Panc1 (cell line): ENCODE results near the gene C2CD2. TPM values are rescaled to one million over a fixed set of nuclear protein-coding genes. Genes with fewer than 3 reads are reported as not detected.

ENCODE experiments used
- ATAC-seq: fragments of 200-7000 bp; cut with Tn5 transposase; 2 replicates; pipeline ENCODE4 v1.9.1; 2020; ENCODE audit warnings: mild to moderate bottlenecking, moderate library complexity
- BruUV-seq: library from RNA; stranded (reverse); fragments of 400-500 nt; replicated peaks from 2 replicates; lab custom pipeline; 2021; lab: Mats Ljungman, UMichigan
- CTCF ChIA-PET: fragments of 300-600 bp; sonication (Branson Sonifier 250); formaldehyde crosslinking; loops from one replicate; lab custom pipeline; 2022; ENCODE audit warnings: antibody characterized with exemption; lab: Charles Lee
- POLR2A ChIA-PET: fragments of 300-600 bp; sonication (Branson Sonifier 250); formaldehyde crosslinking; loops from one replicate; lab custom pipeline; 2022; ENCODE audit warnings: antibody characterized with exemption; lab: Charles Lee
- DNase-seq: peaks from one replicate; pipeline ENCODE4 v3.0.0-alpha.2; 2010; ENCODE audit warnings: low read depth, low spot score
- H3K27ac ChIP-seq: 2 replicates; pipeline ENCODE4 v1.5.1; 2011; ENCODE audit warnings: mild to moderate bottlenecking, low read length, inconsistent platforms
- H3K27me3 ChIP-seq: fragments of 200-500 bp; sonication (Bioruptor generic); 2 replicates; pipeline ENCODE4 v1.6.0; 2014; ENCODE audit warnings: low read length, inconsistent platforms; ENCODE audit not compliant: control insufficient read depth, insufficient read depth
- H3K36me3 ChIP-seq: fragments of 200-500 bp; sonication (Bioruptor generic); 2 replicates; pipeline ENCODE4 v1.5.1; 2014; ENCODE audit warnings: inconsistent platforms, mild to moderate bottlenecking, low read length, moderate library complexity; ENCODE audit not compliant: control insufficient read depth, insufficient read depth
- H3K4me1 ChIP-seq: 2 replicates; pipeline ENCODE4 v1.5.1; 2011; ENCODE audit warnings: inconsistent platforms, mild to moderate bottlenecking, low read length, moderate library complexity; ENCODE audit not compliant: control insufficient read depth, insufficient read depth
- H3K4me3 ChIP-seq, 2 experiments: 2 replicates each; pipeline ENCODE4 v1.5.1; 2011 to 2012; ENCODE audit warnings: low read depth in 2 of 2, low read length in 2 of 2, mild to moderate bottlenecking in 2 of 2, inconsistent platforms in 1 of 2, moderate library complexity in 1 of 2
- H3K9me3 ChIP-seq: fragments of 200-500 bp; sonication (Bioruptor generic); 2 replicates; pipeline ENCODE4 v1.5.1; 2014; ENCODE audit warnings: low read depth, mild to moderate bottlenecking, inconsistent platforms, low read length, moderate library complexity; ENCODE audit not compliant: control insufficient read depth, insufficient read depth
- CTCF ChIP-seq: fragments of 450-650 bp; IDR thresholded peaks from 2 replicates; pipeline ENCODE4 v1.5.1; 2017; ENCODE audit warnings: mild to moderate bottlenecking
- POLR2AphosphoS5 ChIP-seq: IDR thresholded peaks from 2 replicates; pipeline ENCODE4 v1.6.1; 2012; ENCODE audit warnings: mild to moderate bottlenecking, low read depth, low read length, moderate library complexity
- SIN3A ChIP-seq: IDR thresholded peaks from 2 replicates; pipeline ENCODE4 v1.6.1; 2012; ENCODE audit warnings: low read depth, mild to moderate bottlenecking, low read length, moderate library complexity, borderline replicate concordance; ENCODE audit not compliant: insufficient read depth
- TCF7L2 ChIP-seq: IDR thresholded peaks from 2 replicates; pipeline ENCODE4 v1.6.1; 2011; ENCODE audit warnings: mild to moderate bottlenecking, low read depth, low read length, inconsistent platforms
- in situ Hi-C: cut with HindIII; loops from 2 replicates; pipeline ENCODE4 v1.10.0; 2016; ENCODE audit warnings: low sequenced_read_pairs, low pct_unique_long_range_greater_than_20kb
- intact Hi-C: fragments of 100-400 bp; cut with micrococcal nuclease; formaldehyde crosslinking; loops from one replicate; pipeline ENCODE4 v1.10.0; 2022; ENCODE audit not compliant: unreplicated experiment
- total RNA-seq: library from RNA; stranded (reverse); gene quantifications from one replicate; pipeline ENCODE4 v1.2.1, GENCODE V29; 2021; ENCODE audit not compliant: unreplicated experiment
- TF ChIP-seq, protein P1 (sequence below), 2 experiments: IDR thresholded peaks; 2 replicates each; pipeline ENCODE4 v1.6.1; 2011 to 2012; ENCODE audit warnings: low read depth in 2 of 2, control low read depth in 1 of 2, low read length in 1 of 2, mild to moderate bottlenecking in 1 of 2, moderate library complexity in 1 of 2; ENCODE audit not compliant: insufficient read depth in 1 of 2

Gene C2CD2
- total RNA-seq, 1 experiment from 2014 or later = 14.0 TPM

DNA sequence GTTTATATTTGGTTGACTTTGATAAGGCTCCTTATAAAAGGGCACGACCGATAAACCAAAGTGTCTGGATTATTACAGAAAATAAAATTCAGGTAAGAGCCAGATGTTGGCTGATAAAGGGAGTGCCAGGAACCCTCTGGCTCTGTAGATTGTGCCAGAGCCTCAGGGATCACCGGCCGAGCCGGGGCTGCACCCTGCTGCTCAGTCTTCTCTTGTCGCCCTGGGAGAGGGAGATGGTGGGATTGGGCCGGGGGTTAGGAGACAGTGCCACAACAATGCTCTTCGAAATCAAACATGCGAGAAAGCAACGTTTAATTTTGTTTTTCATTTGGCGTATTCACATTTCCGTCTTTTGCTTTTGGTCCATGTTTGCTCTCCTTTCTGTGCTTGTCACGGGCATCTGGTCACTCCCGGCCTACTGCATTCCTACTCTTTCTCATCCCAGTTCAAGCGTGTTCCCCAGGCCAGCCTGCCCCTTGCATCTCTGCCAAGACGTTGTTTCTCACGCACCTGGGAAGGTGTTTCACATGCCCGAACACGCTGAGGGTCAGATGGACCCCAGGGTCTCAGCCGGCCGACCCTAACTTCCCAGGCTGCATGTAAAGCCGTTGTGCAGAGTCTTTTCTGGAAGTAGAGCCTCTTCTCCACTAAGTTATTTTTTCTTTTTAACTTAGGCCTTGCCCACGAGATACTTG lies 18.8 kb upstream of the C2CD2 start:
- no peaks in the 10 kb centered on the region for H3K9me3 ChIP-seq
- intact Hi-C loops = no loop called here
- DNase-seq (no peak), ATAC-seq (no peak)
- no peak overlapping the region for H3K4me3 ChIP-seq
- H3K36me3 ChIP-seq = no peaks in the 10 kb centered on the region
- BruUV-seq = no TSS peak
- H3K27me3 ChIP-seq = no peaks in the 10 kb centered on the region
- ChIA-PET POLR2A (no interaction called here), CTCF (no interaction called here)
- in situ Hi-C loops = no loop called here
- no peaks in the 10 kb centered on the region for H3K4me1 ChIP-seq
- no peak for TF ChIP-seq SIN3A
- TF ChIP-seq POLR2AphosphoS5 = no peak
- TF ChIP-seq TCF7L2 = no peak
- TF ChIP-seq CTCF = no peak
- TF ChIP-seq, protein P1, sequence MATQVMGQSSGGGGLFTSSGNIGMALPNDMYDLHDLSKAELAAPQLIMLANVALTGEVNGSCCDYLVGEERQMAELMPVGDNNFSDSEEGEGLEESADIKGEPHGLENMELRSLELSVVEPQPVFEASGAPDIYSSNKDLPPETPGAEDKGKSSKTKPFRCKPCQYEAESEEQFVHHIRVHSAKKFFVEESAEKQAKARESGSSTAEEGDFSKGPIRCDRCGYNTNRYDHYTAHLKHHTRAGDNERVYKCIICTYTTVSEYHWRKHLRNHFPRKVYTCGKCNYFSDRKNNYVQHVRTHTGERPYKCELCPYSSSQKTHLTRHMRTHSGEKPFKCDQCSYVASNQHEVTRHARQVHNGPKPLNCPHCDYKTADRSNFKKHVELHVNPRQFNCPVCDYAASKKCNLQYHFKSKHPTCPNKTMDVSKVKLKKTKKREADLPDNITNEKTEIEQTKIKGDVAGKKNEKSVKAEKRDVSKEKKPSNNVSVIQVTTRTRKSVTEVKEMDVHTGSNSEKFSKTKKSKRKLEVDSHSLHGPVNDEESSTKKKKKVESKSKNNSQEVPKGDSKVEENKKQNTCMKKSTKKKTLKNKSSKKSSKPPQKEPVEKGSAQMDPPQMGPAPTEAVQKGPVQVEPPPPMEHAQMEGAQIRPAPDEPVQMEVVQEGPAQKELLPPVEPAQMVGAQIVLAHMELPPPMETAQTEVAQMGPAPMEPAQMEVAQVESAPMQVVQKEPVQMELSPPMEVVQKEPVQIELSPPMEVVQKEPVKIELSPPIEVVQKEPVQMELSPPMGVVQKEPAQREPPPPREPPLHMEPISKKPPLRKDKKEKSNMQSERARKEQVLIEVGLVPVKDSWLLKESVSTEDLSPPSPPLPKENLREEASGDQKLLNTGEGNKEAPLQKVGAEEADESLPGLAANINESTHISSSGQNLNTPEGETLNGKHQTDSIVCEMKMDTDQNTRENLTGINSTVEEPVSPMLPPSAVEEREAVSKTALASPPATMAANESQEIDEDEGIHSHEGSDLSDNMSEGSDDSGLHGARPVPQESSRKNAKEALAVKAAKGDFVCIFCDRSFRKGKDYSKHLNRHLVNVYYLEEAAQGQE (IDR thresholded peaks at IDR 0.05; ENCODE audit: insufficient read depth in 1 of 2, low read depth in 2 of 2, low read length in 1 of 2) = no peak
- no peak overlapping the region for H3K27ac ChIP-seq

DNA sequence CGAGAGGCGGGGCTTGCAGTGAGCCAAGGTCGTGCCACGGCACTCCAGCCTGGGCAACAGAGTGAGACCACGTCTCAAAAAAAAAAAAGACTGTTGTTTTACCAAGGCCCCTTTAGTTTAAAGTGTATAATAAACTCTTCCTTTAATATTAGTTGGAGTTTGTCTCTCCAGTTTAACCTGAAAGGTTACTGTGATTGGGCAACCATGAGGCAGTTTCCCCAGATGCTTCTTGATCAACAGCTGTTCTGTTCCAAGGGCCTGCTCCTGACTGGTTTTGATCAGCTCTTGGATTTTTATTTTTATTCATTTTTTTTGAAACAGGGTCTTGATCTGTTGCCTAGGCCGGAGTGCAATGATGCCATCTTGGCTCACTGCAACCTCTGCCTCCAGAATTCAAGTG lies 18.1 kb upstream of the C2CD2 start:
- ChIA-PET CTCF (no interaction called here), POLR2A (interaction anchor here (0.7 kb wide), 1 partner anchor 54 kb away, joined by 4 read pairs; no protein-coding TSS in a partner anchor)
- in situ Hi-C loops = no loop called here
- DNase-seq (no peak), ATAC-seq (no peak)
- Histone ChIP-seq H3K27ac (no peak overlapping the region), H3K4me1 (no peaks in the 10 kb centered on the region), H3K36me3 (no peaks in the 10 kb centered on the region), H3K9me3 (no peaks in the 10 kb centered on the region), H3K27me3 (no peaks in the 10 kb centered on the region), H3K4me3 (no peak overlapping the region)
- intact Hi-C loops = no loop called here
- TF ChIP-seq TCF7L2 = no peak
- TF ChIP-seq SIN3A = no peak
- no peak for TF ChIP-seq POLR2AphosphoS5
- BruUV-seq = no TSS peak
